ENCODE results near the gene UPK1B. TPM values are rescaled to one million over a fixed set of nuclear protein-coding genes. Genes with fewer than 3 reads are reported as not detected.

UPK1B gene
- total RNA-seq, 1 donor from 2014 or later, result not detected

DNA sequence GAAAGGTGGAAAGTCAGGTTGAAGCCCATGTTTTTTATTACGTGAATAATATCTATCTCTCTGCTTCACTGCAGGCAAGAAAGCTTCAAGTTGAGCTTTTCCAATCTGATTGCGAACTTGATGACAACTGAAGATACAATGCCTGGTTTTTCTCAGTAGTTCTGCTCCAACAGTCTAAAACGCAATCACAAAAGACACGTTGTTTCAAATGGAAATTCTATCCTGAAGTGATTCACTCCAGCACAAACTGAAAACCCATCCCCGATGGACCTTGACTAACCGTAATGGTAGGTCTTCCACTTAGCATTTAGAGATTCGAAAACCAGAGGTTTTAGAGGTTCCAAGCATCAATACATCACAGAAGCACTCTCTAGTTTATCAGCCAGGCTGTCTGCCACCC lies 56.7 kb downstream of the UPK1B start:
- H3K27ac ChIP-seq, result no peak overlapping the region
- no peak overlapping the region for H3K4me2 ChIP-seq
- H3K9me3 Mint-ChIP-seq, result no peaks in the 10 kb centered on the region
- no peaks in the 10 kb centered on the region for H3K27me3 Mint-ChIP-seq (ENCODE audit: insufficient read depth, low read depth)
- peaks cover 7% of the 10 kb centered on the region for H3K79me2 ChIP-seq (ENCODE audit: low read depth)
- no peaks in the 10 kb centered on the region for H3F3A ChIP-seq (ENCODE audit: low read depth)
- DNase-seq (ENCODE audit: low spot score), result no peak
- H3K27me3 ChIP-seq, result no peaks in the 10 kb centered on the region
- no peak overlapping the region for H3K4me3 ChIP-seq
- H3K4me1 ChIP-seq, result no peaks in the 10 kb centered on the region
- no peak overlapping the region for H3K27ac Mint-ChIP-seq
- TF ChIP-seq, protein P1, sequence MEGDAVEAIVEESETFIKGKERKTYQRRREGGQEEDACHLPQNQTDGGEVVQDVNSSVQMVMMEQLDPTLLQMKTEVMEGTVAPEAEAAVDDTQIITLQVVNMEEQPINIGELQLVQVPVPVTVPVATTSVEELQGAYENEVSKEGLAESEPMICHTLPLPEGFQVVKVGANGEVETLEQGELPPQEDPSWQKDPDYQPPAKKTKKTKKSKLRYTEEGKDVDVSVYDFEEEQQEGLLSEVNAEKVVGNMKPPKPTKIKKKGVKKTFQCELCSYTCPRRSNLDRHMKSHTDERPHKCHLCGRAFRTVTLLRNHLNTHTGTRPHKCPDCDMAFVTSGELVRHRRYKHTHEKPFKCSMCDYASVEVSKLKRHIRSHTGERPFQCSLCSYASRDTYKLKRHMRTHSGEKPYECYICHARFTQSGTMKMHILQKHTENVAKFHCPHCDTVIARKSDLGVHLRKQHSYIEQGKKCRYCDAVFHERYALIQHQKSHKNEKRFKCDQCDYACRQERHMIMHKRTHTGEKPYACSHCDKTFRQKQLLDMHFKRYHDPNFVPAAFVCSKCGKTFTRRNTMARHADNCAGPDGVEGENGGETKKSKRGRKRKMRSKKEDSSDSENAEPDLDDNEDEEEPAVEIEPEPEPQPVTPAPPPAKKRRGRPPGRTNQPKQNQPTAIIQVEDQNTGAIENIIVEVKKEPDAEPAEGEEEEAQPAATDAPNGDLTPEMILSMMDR (IDR thresholded peaks at IDR 0.05), result no peak
- TF ChIP-seq EZH2phosphoT487 (IDR thresholded peaks at IDR 0.05) (no peak), EZH2 (IDR thresholded peaks at IDR 0.05) (no peak)
- H3K9ac ChIP-seq, result no peak overlapping the region
- peaks cover 19% of the 10 kb centered on the region for H3K36me3 ChIP-seq
- H3K4me3 Mint-ChIP-seq, result no peak overlapping the region
- no peaks in the 10 kb centered on the region for H3K9me3 ChIP-seq (ENCODE audit: low read depth)
- no peak overlapping the region for H2AFZ ChIP-seq (replicated peaks)
- H4K20me1 ChIP-seq (ENCODE audit: low read depth), result peaks cover 3% of the 10 kb centered on the region
- peaks cover 22% of the 10 kb centered on the region for H3K36me3 Mint-ChIP-seq
- H3K4me1 Mint-ChIP-seq, result no peaks in the 10 kb centered on the region

DNA sequence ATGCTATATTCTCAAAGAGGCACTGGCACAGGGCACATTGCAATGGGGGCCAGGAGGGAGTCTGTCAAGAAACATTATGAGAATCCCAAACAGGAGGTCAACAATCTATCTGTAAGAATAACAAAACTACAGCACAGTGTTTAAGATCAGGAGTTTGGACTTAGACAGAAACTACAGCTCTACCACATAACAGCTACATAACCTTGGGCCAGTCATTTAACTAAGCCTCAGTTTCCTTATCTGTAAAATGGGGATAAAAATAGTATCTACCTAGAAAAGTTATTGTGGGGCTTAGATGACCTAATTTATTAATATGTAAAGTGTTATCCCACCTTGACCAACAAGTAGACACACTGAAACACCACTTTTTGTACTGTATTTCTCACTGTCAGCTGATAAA lies 57.3 kb downstream of the UPK1B start:
- Mint-ChIP-seq H3K36me3 (peaks cover 24% of the 10 kb centered on the region), H3K9me3 (no peaks in the 10 kb centered on the region), H3K4me1 (no peaks in the 10 kb centered on the region), H3K27ac (no peak overlapping the region), H3K27me3 (ENCODE audit: insufficient read depth, low read depth) (no peaks in the 10 kb centered on the region), H3K4me3 (no peak overlapping the region)
- TF ChIP-seq EZH2 (IDR thresholded peaks at IDR 0.05), result no peak
- TF ChIP-seq EZH2phosphoT487 (IDR thresholded peaks at IDR 0.05), result no peak
- TF ChIP-seq, protein P1 (IDR thresholded peaks at IDR 0.05), result no peak
- H3K27me3 ChIP-seq, result no peaks in the 10 kb centered on the region
- no peak overlapping the region for H3K27ac ChIP-seq
- H3K4me3 ChIP-seq, result no peak overlapping the region
- no peaks in the 10 kb centered on the region for H3K4me1 ChIP-seq
- H3K9ac ChIP-seq, result no peak overlapping the region
- no peaks in the 10 kb centered on the region for H3K9me3 ChIP-seq (ENCODE audit: low read depth)
- peaks cover 20% of the 10 kb centered on the region for H3K36me3 ChIP-seq
- no peaks in the 10 kb centered on the region for H3F3A ChIP-seq (ENCODE audit: low read depth)
- no peak for DNase-seq (ENCODE audit: low spot score)
- H3K4me2 ChIP-seq, result no peak overlapping the region
- peaks cover 3% of the 10 kb centered on the region for H4K20me1 ChIP-seq (ENCODE audit: low read depth)
- no peak overlapping the region for H2AFZ ChIP-seq (replicated peaks)
- peaks cover 7% of the 10 kb centered on the region for H3K79me2 ChIP-seq (ENCODE audit: low read depth)

DNA sequence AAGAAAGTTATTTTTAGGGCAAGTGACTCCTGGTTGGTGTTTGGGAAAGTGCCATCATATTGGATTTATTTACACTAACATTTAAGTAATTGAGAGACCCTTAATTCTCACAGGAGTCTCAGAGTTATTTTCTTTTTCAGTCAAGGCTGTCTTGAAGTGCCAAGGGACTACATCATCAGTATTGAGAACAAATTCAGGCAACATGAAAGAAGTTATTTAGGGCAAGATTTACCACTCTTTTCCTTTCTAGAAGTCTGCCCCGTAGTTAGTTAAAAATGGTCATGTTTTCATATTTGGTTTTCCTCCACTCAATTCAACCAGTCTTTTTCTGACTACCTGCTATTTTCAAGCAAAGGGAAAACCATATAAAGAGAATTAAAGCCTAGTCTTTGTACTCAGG lies 61.2 kb downstream of the UPK1B start:
- H2AFZ ChIP-seq (replicated peaks), result no peak overlapping the region
- peaks cover 2% of the 10 kb centered on the region for H3F3A ChIP-seq (ENCODE audit: low read depth)
- H3K79me2 ChIP-seq (ENCODE audit: low read depth), result peaks cover 37% of the 10 kb centered on the region
- H4K20me1 ChIP-seq (ENCODE audit: low read depth), result peaks cover 3% of the 10 kb centered on the region
- Mint-ChIP-seq H3K36me3 (peaks cover 13% of the 10 kb centered on the region), H3K9me3 (no peaks in the 10 kb centered on the region), H3K4me3 (no peak overlapping the region), H3K27ac (no peak overlapping the region), H3K4me1 (peaks cover 2% of the 10 kb centered on the region), H3K27me3 (ENCODE audit: insufficient read depth, low read depth) (no peaks in the 10 kb centered on the region)
- no peak overlapping the region for H3K27ac ChIP-seq
- peaks cover 4% of the 10 kb centered on the region for H3K4me1 ChIP-seq
- no peak for DNase-seq (ENCODE audit: low spot score)
- TF ChIP-seq EZH2 (IDR thresholded peaks at IDR 0.05) (no peak), EZH2phosphoT487 (IDR thresholded peaks at IDR 0.05) (no peak)
- no peak overlapping the region for H3K4me2 ChIP-seq
- no peak overlapping the region for H3K4me3 ChIP-seq
- no peak overlapping the region for H3K9ac ChIP-seq
- H3K27me3 ChIP-seq, result no peaks in the 10 kb centered on the region
- no peaks in the 10 kb centered on the region for H3K9me3 ChIP-seq (ENCODE audit: low read depth)
- H3K36me3 ChIP-seq, result peaks cover 17% of the 10 kb centered on the region

DNA sequence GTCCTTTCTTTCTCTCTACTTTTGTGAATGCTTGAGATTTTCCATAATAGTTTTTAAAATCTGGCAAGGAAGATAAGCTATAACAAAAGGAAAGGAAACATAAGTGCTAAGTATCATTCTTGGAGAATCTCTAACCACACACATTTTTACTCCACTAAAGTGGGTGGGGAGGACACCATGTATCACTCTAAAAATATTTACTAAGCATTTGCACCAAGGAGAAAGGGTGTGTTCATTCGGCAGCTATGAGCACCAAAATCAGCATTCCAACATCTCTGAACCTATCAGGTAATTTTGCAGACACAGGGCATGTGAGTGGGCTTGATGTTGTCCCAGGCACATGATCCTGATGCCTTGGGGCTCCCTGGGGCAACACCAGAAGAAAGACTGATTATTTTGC lies 61.8 kb downstream of the UPK1B start:
- H2AFZ ChIP-seq (replicated peaks), result no peak overlapping the region
- Mint-ChIP-seq H3K4me1 (peaks cover 8% of the 10 kb centered on the region), H3K36me3 (peaks cover 9% of the 10 kb centered on the region), H3K4me3 (no peak overlapping the region), H3K27ac (no peak overlapping the region), H3K9me3 (no peaks in the 10 kb centered on the region), H3K27me3 (ENCODE audit: insufficient read depth, low read depth) (no peaks in the 10 kb centered on the region)
- peaks cover 9% of the 10 kb centered on the region for H3K4me1 ChIP-seq
- H3K4me3 ChIP-seq, result no peak overlapping the region
- no peak for DNase-seq (ENCODE audit: low spot score)
- TF ChIP-seq, protein P1 (IDR thresholded peaks at IDR 0.05), result no peak
- TF ChIP-seq EZH2 (IDR thresholded peaks at IDR 0.05) (no peak), EZH2phosphoT487 (IDR thresholded peaks at IDR 0.05) (no peak)
- H3K9ac ChIP-seq, result no peak overlapping the region
- H4K20me1 ChIP-seq (ENCODE audit: low read depth), result peaks cover 3% of the 10 kb centered on the region
- H3K27me3 ChIP-seq, result no peaks in the 10 kb centered on the region
- H3K4me2 ChIP-seq, result no peak overlapping the region
- peaks cover 8% of the 10 kb centered on the region for H3F3A ChIP-seq (ENCODE audit: low read depth)
- H3K27ac ChIP-seq, result no peak overlapping the region
- peaks cover 14% of the 10 kb centered on the region for H3K36me3 ChIP-seq
- H3K79me2 ChIP-seq (ENCODE audit: low read depth), result peaks cover 42% of the 10 kb centered on the region
- H3K9me3 ChIP-seq (ENCODE audit: low read depth), result no peaks in the 10 kb centered on the region
